LoVo (cell line): ENCODE data around the gene COL1A2.

Source experiments
- DNase-seq: peaks from one replicate; pipeline ENCODE4 v3.0.0-alpha.2; 2016; ENCODE audit warnings: low spot score

COL1A2 gene

GRCh38 chr7:94410413-94411187 is 15.9 kb downstream of the COL1A2 start:
- no peak for DNase-seq

GRCh38 chr7:94411188-94411466 is 16.4 kb downstream of the COL1A2 start:
- no peak for DNase-seq

GRCh38 chr7:94412762-94413322 is 18.1 kb downstream of the COL1A2 start:
- DNase-seq = no peak

GRCh38 chr7:94414481-94414880 is 19.8 kb downstream of the COL1A2 start:
- DNase-seq = no peak

- DNase-seq = no peak
Measured at GRCh38 chr7:94414980-94415379, 20.3 kb downstream of the COL1A2 start.

- no peak for DNase-seq
Measured at GRCh38 chr7:94417306-94417705, 22.6 kb downstream of the COL1A2 start.

GRCh38 chr7:94417901-94418300 is 23.2 kb downstream of the COL1A2 start:
- no peak for DNase-seq

GRCh38 chr7:94418851-94419250 is 24.2 kb downstream of the COL1A2 start:
- DNase-seq = no peak

GRCh38 chr7:94420328-94420727 is 25.6 kb downstream of the COL1A2 start:
- DNase-seq = no peak

- DNase-seq = no peak
Measured at GRCh38 chr7:94421681-94422080, 27.0 kb downstream of the COL1A2 start.

GRCh38 chr7:94422136-94422535 is 27.4 kb downstream of the COL1A2 start:
- no peak for DNase-seq

GRCh38 chr7:94422827-94423460 is 28.2 kb downstream of the COL1A2 start:
- DNase-seq = no peak

GRCh38 chr7:94423863-94424735 is 29.4 kb downstream of the COL1A2 start:
- no peak for DNase-seq

GRCh38 chr7:94425546-94425945 is 30.9 kb downstream of the COL1A2 start:
- DNase-seq = no peak

GRCh38 chr7:94426980-94427875 is 32.5 kb downstream of the COL1A2 start:
- DNase-seq = no peak

GRCh38 chr7:94429153-94429552 is 34.5 kb downstream of the COL1A2 start:
- no peak for DNase-seq

- no peak for DNase-seq
Measured at GRCh38 chr7:94431176-94431575, 36.5 kb downstream of the COL1A2 start.

- DNase-seq = no peak
Measured at GRCh38 chr7:94431619-94432280, 37.1 kb downstream of the COL1A2 start.

- DNase-seq = no peak
Measured at GRCh38 chr7:94432281-94432670, 37.6 kb downstream of the COL1A2 start.

- no peak for DNase-seq
Measured at GRCh38 chr7:94432817-94433216, 38.1 kb downstream of the COL1A2 start.

- no peak for DNase-seq
Measured at GRCh38 chr7:94433224-94433623, 38.5 kb downstream of the COL1A2 start.
